Pancreas (tissue), 10 donors: ENCODE measurements around the gene GATA1. TPM values are rescaled to one million over a fixed set of nuclear protein-coding genes. Genes with fewer than 3 reads are reported as not detected.

ENCODE experiments used
- ATAC-seq, 4 donors: fragments of 200-7000 bp; cut with Tn5 transposase; one replicate each; pipeline versions ENCODE4 v1.8.0 to v1.9.1; 2020; ENCODE audit warnings: mild to moderate bottlenecking in 4 of 4, moderate library complexity in 4 of 4
- DNase-seq, 6 donors: peaks; one replicate each; pipeline ENCODE4 v3.0.0-alpha.2; 2020
- FAIRE-seq: peaks from 2 replicates; lab custom pipeline; 2012; peaks lifted over from hg19 to GRCh38; lab: Jason Lieb, UNC
- H3K27ac ChIP-seq, 4 donors: fragments of 200-600 bp; sonication (generic); 1 replicate in 3 of 4; 2 replicates in 1 of 4; pipeline versions ENCODE4 v1.5.0 to v1.8.0; 2020
- H3K27me3 ChIP-seq, 4 donors: fragments of 200-600 bp; one replicate each; pipeline ENCODE4 v1.8.0; 2021
- H3K36me3 ChIP-seq, 3 donors: fragments of 200-600 bp; sonication (generic) in 1 of 3; one replicate each; pipeline versions ENCODE4 v1.5.0 to v1.8.0; 2020 to 2021
- H3K4me1 ChIP-seq, 3 donors: fragments of 200-600 bp; one replicate each; pipeline ENCODE4 v1.8.0; 2021
- H3K4me3 ChIP-seq, 4 donors: fragments of 200-600 bp; sonication (generic) in 2 of 4; one replicate each; pipeline versions ENCODE4 v1.5.0 to v1.8.0; 2020 to 2021
- H3K9me3 ChIP-seq, 4 donors: fragments of 200-600 bp; one replicate each; pipeline ENCODE4 v1.8.0; 2021
- WGBS, 2 donors: extraction: QIAGEN DNeasy Blood & Tissue Kit; methylation state at CpG; one replicate each; pipeline ENCODE4 v1.1.7; 2013; 5-methylcytosine and 5-hydroxymethylcytosine counted together
- intact Hi-C, 3 donors: fragments of 100-400 bp; cut with DNase I; formaldehyde crosslinking; loops; one replicate each; pipeline versions ENCODE4 v1.11.1 to v1.14.2; 2022
- polyA plus RNA-seq, 2 donors: library from polyadenylated mRNA; stranded (reverse); fragments of 200-250 nt; gene quantifications; one replicate each; pipeline ENCODE4 v1.2.3, GENCODE V29; 2013
- total RNA-seq, 6 donors: library from RNA; stranded (reverse); fragmentation: NEBNext Ultra II Directional in 4 of 6; extraction: Animal tissue kit (Norgen Biotek cat#: 25700) in 4 of 6; gene quantifications; one replicate each; pipeline versions ENCODE4 v1.2.1 to v1.2.4, GENCODE V29; 2021 to 2023
- TF ChIP-seq, protein P1 (sequence below), 4 donors: fragments of 200-600 bp; sonication (generic) in 3 of 4; IDR thresholded peaks; one replicate each; pipeline versions ENCODE4 v1.5.0 to v1.8.0; 2021; ENCODE audit warnings: antibody characterized with exemption in 4 of 4
- donor health status: healthy with polysubstance abuse.
- donor health status: DM: no; HTN: no; CAD: no; lungs with moderate emphysema.
- donor health status: DM: no; HTN: no; CAD: no.
- donor health status: control.
- donor health status: control.
- donor health status: Bipolar disorder and iron deficiency.
- donor health status: DM: yes; HTN: yes; CAD: no.
- donor health status: DM: no; HTN: no; CAD: no.
- donor health status: DM: no; HTN: no; CAD: no.
- donor health status: DM: yes; HTN: yes; CAD: no.

GATA1 gene
- total and polyA plus RNA-seq, 8 donors: 0.12 to 0.19 TPM; not detected in 6

DNA sequence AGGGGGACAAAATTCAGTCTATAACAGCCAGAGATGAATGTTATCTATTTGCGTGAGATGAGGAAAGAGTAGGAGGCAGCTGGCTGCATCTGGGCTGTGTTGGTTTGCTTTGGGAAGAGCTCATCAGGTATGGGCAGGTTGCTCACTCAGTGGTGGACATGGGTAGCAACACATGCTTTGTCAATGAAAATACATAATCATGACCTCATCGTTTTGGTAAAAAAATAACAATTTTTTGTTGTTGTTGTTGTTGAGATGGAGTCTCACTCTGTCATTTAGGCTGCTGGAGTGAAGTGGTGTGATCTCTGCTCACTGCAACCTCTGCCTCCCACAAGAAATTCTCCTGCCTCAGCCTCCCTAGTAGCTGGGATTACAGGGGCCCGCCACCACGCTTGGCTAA, 41.2 kb upstream of the GATA1 start:
- no peak overlapping the region for H3K27ac ChIP-seq
- H3K9me3 ChIP-seq: no peaks in the 10 kb centered on the region
- no peaks in the 10 kb centered on the region for H3K4me1 ChIP-seq
- no peak for FAIRE-seq
- ATAC-seq: no peak
- H3K27me3 ChIP-seq: peaks cover 0 to 4% (median 0%) of the 10 kb centered on the region in 4 donors
- TF ChIP-seq, protein P1, sequence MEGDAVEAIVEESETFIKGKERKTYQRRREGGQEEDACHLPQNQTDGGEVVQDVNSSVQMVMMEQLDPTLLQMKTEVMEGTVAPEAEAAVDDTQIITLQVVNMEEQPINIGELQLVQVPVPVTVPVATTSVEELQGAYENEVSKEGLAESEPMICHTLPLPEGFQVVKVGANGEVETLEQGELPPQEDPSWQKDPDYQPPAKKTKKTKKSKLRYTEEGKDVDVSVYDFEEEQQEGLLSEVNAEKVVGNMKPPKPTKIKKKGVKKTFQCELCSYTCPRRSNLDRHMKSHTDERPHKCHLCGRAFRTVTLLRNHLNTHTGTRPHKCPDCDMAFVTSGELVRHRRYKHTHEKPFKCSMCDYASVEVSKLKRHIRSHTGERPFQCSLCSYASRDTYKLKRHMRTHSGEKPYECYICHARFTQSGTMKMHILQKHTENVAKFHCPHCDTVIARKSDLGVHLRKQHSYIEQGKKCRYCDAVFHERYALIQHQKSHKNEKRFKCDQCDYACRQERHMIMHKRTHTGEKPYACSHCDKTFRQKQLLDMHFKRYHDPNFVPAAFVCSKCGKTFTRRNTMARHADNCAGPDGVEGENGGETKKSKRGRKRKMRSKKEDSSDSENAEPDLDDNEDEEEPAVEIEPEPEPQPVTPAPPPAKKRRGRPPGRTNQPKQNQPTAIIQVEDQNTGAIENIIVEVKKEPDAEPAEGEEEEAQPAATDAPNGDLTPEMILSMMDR (IDR thresholded peaks at IDR 0.05): no peak
- intact Hi-C loops: no loop called here
- DNase-seq: no peak
- H3K4me3 ChIP-seq: no peak overlapping the region
- WGBS, 2 donors: 73% methylated on average over 4 of the region's 4 CpGs
- H3K36me3 ChIP-seq: no peaks in the 10 kb centered on the region

- H3K4me3 ChIP-seq: no peak overlapping the region
- intact Hi-C loops: no loop called here
- H3K27ac ChIP-seq: no peak overlapping the region
- ATAC-seq (no peak), FAIRE-seq (no peak), DNase-seq (no peak)
- no peaks in the 10 kb centered on the region for H3K9me3 ChIP-seq
- WGBS, 2 donors: 51 to 52% methylated on average over 8 of the region's 8 CpGs
- H3K36me3 ChIP-seq: no peaks in the 10 kb centered on the region
- no peaks in the 10 kb centered on the region for H3K4me1 ChIP-seq
- TF ChIP-seq, protein P1 (IDR thresholded peaks at IDR 0.05): no peak
- peaks cover 0 to 4% (median 0%) of the 10 kb centered on the region in 4 donors for H3K27me3 ChIP-seq
Observed at GRCh38 chrX:48747415-48748016, 38.9 kb upstream of the GATA1 start.

DNA sequence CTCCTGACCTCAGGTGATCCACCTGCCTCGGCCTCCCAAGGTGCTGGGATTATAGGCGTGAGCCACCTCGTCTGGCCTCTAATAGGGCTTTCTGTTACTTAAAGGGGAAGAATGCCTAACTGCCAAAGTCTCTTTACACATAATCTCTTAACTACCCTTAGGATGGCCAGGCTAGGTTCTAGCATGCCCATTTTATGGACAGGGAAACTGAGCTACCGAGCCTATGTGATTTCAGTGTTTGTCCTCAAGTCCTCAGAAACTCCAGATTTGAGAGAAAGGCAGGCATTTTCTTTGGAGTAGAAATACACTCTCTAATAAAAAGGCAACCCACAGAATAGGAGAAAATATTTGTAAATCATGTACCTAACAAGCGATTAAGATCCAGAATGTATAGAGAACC, 37.2 kb upstream of the GATA1 start:
- intact Hi-C loops: no loop called here
- DNase-seq (no peak), ATAC-seq (no peak), FAIRE-seq (no peak)
- 66 to 71% methylated on average over 5 of the region's 5 CpGs for WGBS, 2 donors
- TF ChIP-seq, protein P1 (IDR thresholded peaks at IDR 0.05): no peak
- H3K9me3 ChIP-seq: no peaks in the 10 kb centered on the region
- H3K4me1 ChIP-seq: no peaks in the 10 kb centered on the region
- H3K27ac ChIP-seq: no peak overlapping the region
- no peaks in the 10 kb centered on the region for H3K36me3 ChIP-seq
- peaks cover 0 to 4% (median 0%) of the 10 kb centered on the region in 4 donors for H3K27me3 ChIP-seq
- no peak overlapping the region for H3K4me3 ChIP-seq

DNA sequence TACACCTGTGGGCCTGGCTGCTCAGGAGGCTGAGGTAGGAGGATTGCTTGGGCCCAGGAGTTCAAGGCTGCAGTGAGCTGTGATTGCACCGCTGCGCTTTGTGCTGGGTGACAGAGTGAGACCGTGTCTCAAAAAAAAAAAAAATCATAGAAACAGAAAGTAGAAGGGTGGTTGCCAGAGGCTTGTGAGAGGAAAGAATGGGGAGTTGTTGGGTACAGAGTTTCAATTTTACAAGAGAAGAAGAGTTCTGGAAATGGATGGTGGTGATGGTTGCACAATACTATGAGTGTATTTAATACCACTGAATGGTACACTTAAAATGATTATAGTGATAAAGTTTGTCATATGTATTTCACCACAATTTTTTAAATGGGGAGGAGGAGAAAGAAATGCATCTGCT, 35.0 kb upstream of the GATA1 start:
- TF ChIP-seq, protein P1 (IDR thresholded peaks at IDR 0.05): no peak
- no peaks in the 10 kb centered on the region for H3K4me1 ChIP-seq
- ATAC-seq: no peak
- no peak for FAIRE-seq
- WGBS, 2 donors: 85 to 86% methylated on average over 3 of the region's 3 CpGs
- no peaks in the 10 kb centered on the region for H3K9me3 ChIP-seq
- intact Hi-C loops: no loop called here
- no peak for DNase-seq
- H3K27me3 ChIP-seq: no peaks in the 10 kb centered on the region
- H3K4me3 ChIP-seq: no peak overlapping the region
- no peaks in the 10 kb centered on the region for H3K36me3 ChIP-seq
- no peak overlapping the region for H3K27ac ChIP-seq

GRCh38 chrX:48752498-48752897, 33.9 kb upstream of the GATA1 start:
- DNase-seq (no peak), ATAC-seq (no peak), FAIRE-seq (no peak)
- H3K4me3 ChIP-seq: no peak overlapping the region
- H3K27ac ChIP-seq: no peak overlapping the region
- no peaks in the 10 kb centered on the region for H3K9me3 ChIP-seq
- no peaks in the 10 kb centered on the region for H3K36me3 ChIP-seq
- H3K4me1 ChIP-seq: no peaks in the 10 kb centered on the region
- TF ChIP-seq, protein P1 (IDR thresholded peaks at IDR 0.05): no peak
- intact Hi-C loops: no loop called here
- H3K27me3 ChIP-seq: no peaks in the 10 kb centered on the region
- 39 to 59% methylated on average over 7 of the region's 7 CpGs for WGBS, 2 donors
